H9 (cell line): ENCODE data around the gene CBLB. TPM values are rescaled to one million over a fixed set of nuclear protein-coding genes. Genes with fewer than 3 reads are reported as not detected.

ENCODE experiments used
- DNase-seq: peaks from one replicate; pipeline ENCODE4 v3.0.0-alpha.2; 2017
- H2AFZ ChIP-seq: one replicate; pipeline ENCODE4 v1.6.1; 2013; ENCODE audit warnings: mild to moderate bottlenecking, low read length, control low read depth, moderate library complexity
- H2AK5ac ChIP-seq: 2 replicates; pipeline ENCODE4 v1.6.1; 2013; ENCODE audit warnings: low read length, control low read depth, mixed read lengths; ENCODE audit not compliant: insufficient read length
- H2BK120ac ChIP-seq: one replicate; pipeline ENCODE4 v1.6.1; 2013; ENCODE audit warnings: low read depth, mild to moderate bottlenecking, low read length, control low read depth, inconsistent platforms; ENCODE audit not compliant: poor library complexity, severe bottlenecking
- H2BK12ac ChIP-seq: 2 replicates; pipeline ENCODE4 v1.6.1; 2013; ENCODE audit warnings: low read length, control low read depth, mixed read lengths, low read depth; ENCODE audit not compliant: insufficient read length
- H2BK15ac ChIP-seq: 2 replicates; pipeline ENCODE4 v1.6.1; 2013; ENCODE audit warnings: low read depth, low read length, control low read depth
- H2BK20ac ChIP-seq: one replicate; pipeline ENCODE4 v1.6.1; 2013; ENCODE audit warnings: low read depth, mild to moderate bottlenecking, low read length, control low read depth, inconsistent platforms; ENCODE audit not compliant: poor library complexity, severe bottlenecking
- H2BK5ac ChIP-seq: 2 replicates; pipeline ENCODE4 v1.6.1; 2013; ENCODE audit warnings: low read length, control low read depth, mixed read lengths; ENCODE audit not compliant: insufficient read length
- H3K14ac ChIP-seq: 2 replicates; pipeline ENCODE4 v1.6.1; 2013; ENCODE audit warnings: low read length, control low read depth; ENCODE audit not compliant: insufficient read depth
- H3K18ac ChIP-seq: 2 replicates; pipeline ENCODE4 v1.6.1; 2013; ENCODE audit warnings: low read depth, mild to moderate bottlenecking, mixed read lengths, low read length, control low read depth; ENCODE audit not compliant: insufficient read length
- H3K23ac ChIP-seq: 2 replicates; pipeline ENCODE4 v1.6.1; 2013; ENCODE audit warnings: low read length, control low read depth, mixed read lengths, low read depth; ENCODE audit not compliant: insufficient read length
- H3K23me2 ChIP-seq: 2 replicates; pipeline ENCODE4 v1.6.1; 2013; ENCODE audit warnings: low read depth, mild to moderate bottlenecking, mixed read lengths, low read length, control low read depth; ENCODE audit not compliant: insufficient read length, poor library complexity, severe bottlenecking
- H3K27ac ChIP-seq: 2 replicates; pipeline ENCODE4 v1.5.1; 2013; ENCODE audit warnings: low read length, control low read depth, mixed read lengths, low read depth; ENCODE audit not compliant: insufficient read length
- H3K27me3 ChIP-seq: 2 replicates; pipeline ENCODE4 v1.6.1; 2013; ENCODE audit warnings: low read length, control low read depth, inconsistent platforms; ENCODE audit not compliant: insufficient read depth
- H3K4ac ChIP-seq: 2 replicates; pipeline ENCODE4 v1.6.1; 2013; ENCODE audit warnings: low read depth, mild to moderate bottlenecking, control low read depth, inconsistent platforms, low read length, moderate library complexity
- H3K4me1 ChIP-seq: 2 replicates; pipeline ENCODE4 v1.6.1; 2013; ENCODE audit warnings: low read length, control low read depth, inconsistent platforms; ENCODE audit not compliant: insufficient read depth
- H3K4me2 ChIP-seq: 2 replicates; pipeline ENCODE4 v1.6.1; 2013; ENCODE audit warnings: low read length, control low read depth, mixed read lengths; ENCODE audit not compliant: insufficient read length, insufficient read depth
- H3K56ac ChIP-seq: 2 replicates; pipeline ENCODE4 v1.6.1; 2013; ENCODE audit warnings: low read depth, mild to moderate bottlenecking, mixed read lengths, low read length, control low read depth; ENCODE audit not compliant: insufficient read length
- H3K79me1 ChIP-seq: 2 replicates; pipeline ENCODE4 v1.6.1; 2013; ENCODE audit warnings: low read depth, mild to moderate bottlenecking, moderate library complexity, low read length, control low read depth, inconsistent platforms; ENCODE audit not compliant: insufficient read depth, poor library complexity, severe bottlenecking
- H3K79me2 ChIP-seq: 2 replicates; pipeline ENCODE4 v1.6.1; 2013; ENCODE audit warnings: low read length, control low read depth, inconsistent platforms; ENCODE audit not compliant: insufficient read depth
- H3K9ac ChIP-seq: 2 replicates; pipeline ENCODE4 v1.6.1; 2013; ENCODE audit warnings: low read length, control low read depth, mixed read lengths; ENCODE audit not compliant: insufficient read length; ENCODE audit errors: extremely low read depth
- H3K9me3 ChIP-seq: one replicate; pipeline ENCODE4 v1.6.1; 2013; ENCODE audit warnings: low read depth, low read length, inconsistent platforms; ENCODE audit not compliant: control insufficient read depth
- H3T11ph ChIP-seq: one replicate; pipeline ENCODE4 v1.6.1; 2013; ENCODE audit warnings: mild to moderate bottlenecking, low read length, control low read depth, inconsistent platforms
- H4K20me1 ChIP-seq: one replicate; pipeline ENCODE4 v1.6.1; 2013; ENCODE audit not compliant: control insufficient read depth, insufficient read length, insufficient read depth
- H4K5ac ChIP-seq: 2 replicates; pipeline ENCODE4 v1.6.1; 2013; ENCODE audit warnings: low read depth, mild to moderate bottlenecking, mixed read lengths, low read length, control low read depth; ENCODE audit not compliant: insufficient read length
- H4K8ac ChIP-seq: replicated peaks from 2 replicates; pipeline ENCODE4 v1.6.1; 2013; ENCODE audit warnings: low read length, control low read depth, mixed read lengths, low read depth; ENCODE audit not compliant: insufficient read length
- H4K91ac ChIP-seq: 2 replicates; pipeline ENCODE4 v1.6.1; 2013; ENCODE audit warnings: low read depth, mild to moderate bottlenecking, moderate library complexity, mixed read lengths, low read length, control low read depth; ENCODE audit not compliant: insufficient read length
- H3K27ac Mint-ChIP-seq, 3 experiments: 2 replicates in 2 of 3; 3 replicates in 1 of 3; pipeline ENCODE4 v1.8.0; 2020 to 2021; ENCODE audit warnings: mixed read lengths in 3 of 3, mild to moderate bottlenecking in 1 of 3, moderate library complexity in 1 of 3
- H3K27me3 Mint-ChIP-seq: 2 replicates; pipeline ENCODE4 v1.8.0; 2021; ENCODE audit warnings: low read depth, mild to moderate bottlenecking, moderate library complexity, mixed read lengths
- H3K36me3 Mint-ChIP-seq, 3 experiments: 2 replicates in 2 of 3; 3 replicates in 1 of 3; pipeline ENCODE4 v1.8.0; 2020 to 2021; ENCODE audit warnings: low read depth in 3 of 3, mixed read lengths in 3 of 3; ENCODE audit not compliant: insufficient read depth in 1 of 3
- H3K4me1 Mint-ChIP-seq, 2 experiments: 2 replicates each; pipeline ENCODE4 v1.8.0; 2020; ENCODE audit warnings: mixed read lengths in 2 of 2
- H3K4me3 Mint-ChIP-seq, 2 experiments: 2 replicates in 1 of 2; 3 replicates in 1 of 2; pipeline ENCODE4 v1.8.0; 2020 to 2021; ENCODE audit warnings: mild to moderate bottlenecking in 2 of 2, mixed read lengths in 2 of 2, moderate library complexity in 1 of 2
- H3K9me3 Mint-ChIP-seq, 2 experiments: 2 replicates in 1 of 2; 3 replicates in 1 of 2; pipeline ENCODE4 v1.8.0; 2020; ENCODE audit warnings: mild to moderate bottlenecking in 2 of 2, mixed read lengths in 2 of 2, moderate library complexity in 1 of 2
- WGBS: extraction: QIAGEN DNeasy Blood & Tissue Kit; methylation state at CpG from one replicate; pipeline ENCODE4 v1.1.7; 2013; ENCODE audit warnings: missing lambda C conversion rate, low lambda C conversion rate, mixed read lengths; ENCODE audit not compliant: insufficient read length; ENCODE audit errors: extremely low coverage; 5-methylcytosine and 5-hydroxymethylcytosine counted together
- total RNA-seq: library from RNA; stranded (reverse); gene quantifications from 2 replicates; pipeline ENCODE4 v1.2.1, GENCODE V29; 2021
- TF ChIP-seq, protein P1 (sequence below): fragments of 200-600 bp; sonication (generic); conservative IDR thresholded peaks from 3 replicates; pipeline ENCODE4 v1.8.0; 2021; ENCODE audit warnings: antibody characterized with exemption, mild to moderate bottlenecking

CBLB gene
- total RNA-seq, 1 experiment from 2014 or later = 25.7 TPM

DNA sequence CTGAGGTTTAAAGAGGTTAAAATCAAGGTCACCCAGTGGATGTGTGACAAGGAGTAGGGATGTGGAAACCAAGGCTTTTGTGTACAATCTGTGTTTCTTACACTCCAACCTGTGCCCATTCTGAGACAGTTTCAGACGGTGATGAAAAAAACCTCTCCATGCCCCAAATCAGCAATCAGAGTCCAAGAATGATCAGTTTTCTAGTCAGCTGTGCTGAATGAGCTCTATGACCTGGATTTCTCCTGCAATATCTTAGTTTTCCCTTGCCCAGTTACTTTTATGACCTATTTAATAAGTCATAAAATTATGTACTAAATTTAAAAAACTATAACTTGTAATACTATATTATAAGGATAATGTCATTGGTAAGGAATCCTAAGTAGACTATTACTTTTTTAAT, 37.5 kb upstream of the CBLB start:
- Histone ChIP-seq H3K56ac (no peak overlapping the region), H3K27me3 (no peaks in the 10 kb centered on the region), H3K18ac (no peak overlapping the region), H3K9ac (no peak overlapping the region), H3K23me2 (no peaks in the 10 kb centered on the region), H2BK20ac (no peak overlapping the region), H4K8ac (no peak overlapping the region), H3K23ac (no peak overlapping the region), H3K4me1 (no peaks in the 10 kb centered on the region), H2BK120ac (no peak overlapping the region), H3K9me3 (no peaks in the 10 kb centered on the region), H4K91ac (no peak overlapping the region), H3K4ac (no peak overlapping the region), H2BK12ac (no peak overlapping the region), H3K79me2 (no peaks in the 10 kb centered on the region), H2AK5ac (no peak overlapping the region), H4K20me1 (no peaks in the 10 kb centered on the region), H2BK5ac (no peak overlapping the region), H3T11ph (no peak overlapping the region), H4K5ac (no peak overlapping the region), H3K79me1 (no peaks in the 10 kb centered on the region), H3K14ac (no peak overlapping the region), H3K4me2 (no peak overlapping the region), H2AFZ (no peak overlapping the region), H2BK15ac (no peak overlapping the region), H3K27ac (no peak overlapping the region)
- Mint-ChIP-seq H3K27me3 (no peaks in the 10 kb centered on the region), H3K4me3 (no peak overlapping the region), H3K4me1 (no peaks in the 10 kb centered on the region), H3K9me3 (no peaks in the 10 kb centered on the region), H3K27ac (no peak overlapping the region), H3K36me3 (no peaks in the 10 kb centered on the region; a peak in 1 of 7 replicates)
- TF ChIP-seq, protein P1, sequence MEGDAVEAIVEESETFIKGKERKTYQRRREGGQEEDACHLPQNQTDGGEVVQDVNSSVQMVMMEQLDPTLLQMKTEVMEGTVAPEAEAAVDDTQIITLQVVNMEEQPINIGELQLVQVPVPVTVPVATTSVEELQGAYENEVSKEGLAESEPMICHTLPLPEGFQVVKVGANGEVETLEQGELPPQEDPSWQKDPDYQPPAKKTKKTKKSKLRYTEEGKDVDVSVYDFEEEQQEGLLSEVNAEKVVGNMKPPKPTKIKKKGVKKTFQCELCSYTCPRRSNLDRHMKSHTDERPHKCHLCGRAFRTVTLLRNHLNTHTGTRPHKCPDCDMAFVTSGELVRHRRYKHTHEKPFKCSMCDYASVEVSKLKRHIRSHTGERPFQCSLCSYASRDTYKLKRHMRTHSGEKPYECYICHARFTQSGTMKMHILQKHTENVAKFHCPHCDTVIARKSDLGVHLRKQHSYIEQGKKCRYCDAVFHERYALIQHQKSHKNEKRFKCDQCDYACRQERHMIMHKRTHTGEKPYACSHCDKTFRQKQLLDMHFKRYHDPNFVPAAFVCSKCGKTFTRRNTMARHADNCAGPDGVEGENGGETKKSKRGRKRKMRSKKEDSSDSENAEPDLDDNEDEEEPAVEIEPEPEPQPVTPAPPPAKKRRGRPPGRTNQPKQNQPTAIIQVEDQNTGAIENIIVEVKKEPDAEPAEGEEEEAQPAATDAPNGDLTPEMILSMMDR = no peak
- WGBS = no CpG with 5 or more reads among the region's 1 CpG
- DNase-seq = no peak
